Suprapubic skin (tissue), 4 donors: ENCODE data around the gene ACD. TPM values are rescaled to one million over a fixed set of nuclear protein-coding genes. Genes with fewer than 3 reads are reported as not detected.

Experiments used
- DNase-seq, 2 donors: peaks; one replicate each; pipeline ENCODE4 v3.0.0-alpha.2; 2019; ENCODE audit warnings: low spot score in 2 of 2
- H3K27ac ChIP-seq: fragments of 200-600 bp; sonication (generic); one replicate; pipeline ENCODE4 v1.5.1; 2019
- H3K27me3 ChIP-seq: fragments of 200-600 bp; sonication (generic); one replicate; pipeline ENCODE4 v1.5.1; 2019
- H3K36me3 ChIP-seq: fragments of 200-600 bp; sonication (generic); one replicate; pipeline ENCODE4 v1.5.1; 2019
- H3K4me1 ChIP-seq: fragments of 200-600 bp; sonication (generic); one replicate; pipeline ENCODE4 v1.5.1; 2019
- H3K4me3 ChIP-seq: fragments of 200-600 bp; sonication (generic); one replicate; pipeline ENCODE4 v1.5.1; 2019; ENCODE audit warnings: mild to moderate bottlenecking
- H3K9me3 ChIP-seq: fragments of 200-600 bp; sonication (generic); one replicate; pipeline ENCODE4 v1.5.1; 2019
- EP300 ChIP-seq: sonication (generic); formaldehyde crosslinking; IDR thresholded peaks from one replicate; pipeline ENCODE4 v1.6.1; 2017; ENCODE audit warnings: antibody characterized with exemption
- POLR2A ChIP-seq, 2 donors: fragments of 450-650 bp; IDR thresholded peaks; one replicate each; pipeline ENCODE4 v1.6.1; 2017; ENCODE audit warnings: antibody characterized with exemption in 2 of 2, mild to moderate bottlenecking in 2 of 2, moderate library complexity in 2 of 2
- POLR2AphosphoS5 ChIP-seq, 3 donors: sonication (generic); formaldehyde crosslinking; IDR thresholded peaks; one replicate each; pipeline ENCODE4 v1.6.1; 2017; ENCODE audit warnings: antibody characterized with exemption in 3 of 3
- WGBS: methylation state at CpG from one replicate; pipeline ENCODE4 v1.1.5; 2018; 5-methylcytosine and 5-hydroxymethylcytosine counted together
- total RNA-seq, 4 donors: library from RNA; depleted of rRNA; stranded (reverse); fragments of >200 nt; gene quantifications; one replicate each; pipeline ENCODE4 v1.1.0, GENCODE V29; 2016
- TF ChIP-seq, protein P1 (sequence below), 2 donors: fragments of 200-600 bp in 1 of 2; fragments of 450-650 bp in 1 of 2; sonication (generic) in 1 of 2; IDR thresholded peaks; one replicate each; pipeline ENCODE4 v1.5.1; 2016 to 2019; ENCODE audit warnings: antibody characterized with exemption in 2 of 2, mild to moderate bottlenecking in 1 of 2, moderate library complexity in 1 of 2

Gene ACD
- total RNA-seq, 4 donors from 2014 or later = 17.6 to 33.9 (median 22.3) TPM

GRCh38 chr16:67663877-67664222 is 3.8 kb upstream of the ACD start:
- TF ChIP-seq EP300 (no peak), POLR2A (IDR thresholded peaks at IDR 0.05) (no peak), POLR2AphosphoS5 (IDR thresholded peaks at IDR 0.05) (no peak)
- TF ChIP-seq, protein P1, sequence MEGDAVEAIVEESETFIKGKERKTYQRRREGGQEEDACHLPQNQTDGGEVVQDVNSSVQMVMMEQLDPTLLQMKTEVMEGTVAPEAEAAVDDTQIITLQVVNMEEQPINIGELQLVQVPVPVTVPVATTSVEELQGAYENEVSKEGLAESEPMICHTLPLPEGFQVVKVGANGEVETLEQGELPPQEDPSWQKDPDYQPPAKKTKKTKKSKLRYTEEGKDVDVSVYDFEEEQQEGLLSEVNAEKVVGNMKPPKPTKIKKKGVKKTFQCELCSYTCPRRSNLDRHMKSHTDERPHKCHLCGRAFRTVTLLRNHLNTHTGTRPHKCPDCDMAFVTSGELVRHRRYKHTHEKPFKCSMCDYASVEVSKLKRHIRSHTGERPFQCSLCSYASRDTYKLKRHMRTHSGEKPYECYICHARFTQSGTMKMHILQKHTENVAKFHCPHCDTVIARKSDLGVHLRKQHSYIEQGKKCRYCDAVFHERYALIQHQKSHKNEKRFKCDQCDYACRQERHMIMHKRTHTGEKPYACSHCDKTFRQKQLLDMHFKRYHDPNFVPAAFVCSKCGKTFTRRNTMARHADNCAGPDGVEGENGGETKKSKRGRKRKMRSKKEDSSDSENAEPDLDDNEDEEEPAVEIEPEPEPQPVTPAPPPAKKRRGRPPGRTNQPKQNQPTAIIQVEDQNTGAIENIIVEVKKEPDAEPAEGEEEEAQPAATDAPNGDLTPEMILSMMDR (IDR thresholded peaks at IDR 0.05) = no peak
- H3K4me1 ChIP-seq = peaks cover 54% of the 10 kb centered on the region
- H3K27ac ChIP-seq = no peak overlapping the region
- DNase-seq = no peak
- H3K9me3 ChIP-seq = no peaks in the 10 kb centered on the region
- 88% methylated on average over 4 of the region's 6 CpGs for WGBS
- peaks cover 14% of the 10 kb centered on the region for H3K36me3 ChIP-seq
- no peaks in the 10 kb centered on the region for H3K27me3 ChIP-seq
- H3K4me3 ChIP-seq = no peak overlapping the region

- no peak overlapping the region for H3K27ac ChIP-seq
- no peaks in the 10 kb centered on the region for H3K27me3 ChIP-seq
- peak in 1 of 2 donors; percentile 65 for DNase-seq
- H3K4me1 ChIP-seq = peaks cover 56% of the 10 kb centered on the region
- H3K36me3 ChIP-seq = peaks cover 15% of the 10 kb centered on the region
- 92% methylated on average over 5 of the region's 25 CpGs for WGBS
- no peak for TF ChIP-seq POLR2A (IDR thresholded peaks at IDR 0.05)
- TF ChIP-seq, protein P1 (IDR thresholded peaks at IDR 0.05) = no peak
- no peak for TF ChIP-seq EP300
- no peak for TF ChIP-seq POLR2AphosphoS5 (IDR thresholded peaks at IDR 0.05)
- no peak overlapping the region for H3K4me3 ChIP-seq
- no peaks in the 10 kb centered on the region for H3K9me3 ChIP-seq
These were observed 3.3 kb upstream of the ACD start for GRCh38 chr16:67663151-67663876.

DNA sequence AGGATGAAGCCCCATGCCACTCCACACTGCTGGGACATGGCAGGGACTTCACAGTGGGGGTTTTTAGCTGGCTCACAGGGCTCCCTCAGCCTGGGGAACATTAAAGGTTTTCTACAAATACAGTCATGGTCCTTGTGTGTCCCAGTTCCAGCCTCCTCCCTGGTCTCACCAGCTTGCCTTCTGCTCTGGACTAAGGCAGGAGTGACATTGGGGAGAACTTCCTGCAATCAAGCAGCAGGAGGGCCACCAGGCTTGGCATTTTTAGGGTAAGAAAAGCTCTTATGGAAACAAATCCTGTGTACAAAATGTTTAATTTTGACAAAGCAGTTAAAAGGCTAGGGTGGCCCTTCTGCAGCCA is 2.6 kb upstream of the ACD start:
- no peak for TF ChIP-seq POLR2A (IDR thresholded peaks at IDR 0.05)
- TF ChIP-seq, protein P1 (IDR thresholded peaks at IDR 0.05) = no peak
- TF ChIP-seq EP300 = no peak
- no peak for TF ChIP-seq POLR2AphosphoS5 (IDR thresholded peaks at IDR 0.05)
- peaks cover 49% of the 10 kb centered on the region for H3K4me1 ChIP-seq

GRCh38 chr16:67661886-67662652 is 2.0 kb upstream of the ACD start:
- TF ChIP-seq POLR2AphosphoS5 (IDR thresholded peaks at IDR 0.05) (no peak), POLR2A (IDR thresholded peaks at IDR 0.05) (no peak), EP300 (no peak)
- TF ChIP-seq, protein P1 (IDR thresholded peaks at IDR 0.05) = no peak
- WGBS = 90% methylated on average over 11 of the region's 34 CpGs
- DNase-seq = peak in 1 of 2 donors; percentile 66
- H3K4me3 ChIP-seq = no peak overlapping the region
- H3K9me3 ChIP-seq = no peaks in the 10 kb centered on the region
- peaks cover 43% of the 10 kb centered on the region for H3K4me1 ChIP-seq
- no peak overlapping the region for H3K27ac ChIP-seq
- H3K27me3 ChIP-seq = no peaks in the 10 kb centered on the region
- H3K36me3 ChIP-seq = peaks cover 27% of the 10 kb centered on the region

More for the DNA sequence above, 2.6 kb upstream of the ACD start:
- no peak for DNase-seq
- no peak overlapping the region for H3K27ac ChIP-seq
- H3K9me3 ChIP-seq = no peaks in the 10 kb centered on the region
- H3K36me3 ChIP-seq = peaks cover 22% of the 10 kb centered on the region
- H3K27me3 ChIP-seq = no peaks in the 10 kb centered on the region
- no peak overlapping the region for H3K4me3 ChIP-seq

DNA sequence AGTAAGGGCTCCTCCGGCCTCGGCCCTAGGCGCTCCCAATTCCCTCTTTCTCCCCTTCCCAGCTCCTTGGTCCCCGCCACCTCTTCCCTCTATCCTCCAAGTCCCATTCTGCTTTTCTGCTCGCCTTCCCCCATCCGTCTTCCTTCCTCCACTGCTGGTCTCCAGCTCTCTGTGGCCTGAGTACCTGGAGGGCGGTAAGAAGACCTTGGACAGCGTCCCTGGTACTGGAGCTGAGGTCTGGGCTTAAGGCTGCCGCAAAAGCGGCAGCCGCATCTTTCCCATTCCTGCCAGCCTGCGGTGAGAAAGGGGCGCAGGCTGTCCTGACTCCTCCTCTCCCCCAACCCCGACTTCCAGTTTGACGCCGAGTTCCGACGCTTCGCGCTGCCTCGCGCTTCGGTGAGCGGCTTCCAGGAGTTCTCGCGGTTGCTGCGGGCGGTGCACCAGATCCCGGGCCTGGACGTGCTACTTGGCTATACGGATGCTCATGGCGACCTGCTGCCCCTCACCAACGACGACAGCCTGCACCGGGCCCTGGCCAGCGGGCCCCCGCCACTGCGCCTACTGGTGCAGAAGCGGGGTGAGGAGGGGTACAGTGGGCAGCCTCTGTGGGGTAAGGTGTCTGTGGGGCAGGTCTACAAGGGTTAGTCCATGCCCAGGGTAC is 1.2 kb upstream of the ACD start:
- Histone ChIP-seq H3K4me3 (peak overlapping the region; percentile 76), H3K4me1 (peaks cover 35% of the 10 kb centered on the region), H3K27me3 (no peaks in the 10 kb centered on the region), H3K27ac (peak overlapping the region; percentile 90), H3K36me3 (peaks cover 31% of the 10 kb centered on the region), H3K9me3 (no peaks in the 10 kb centered on the region)
- WGBS = 14% methylated on average over 18 of the region's 39 CpGs
- no peak for TF ChIP-seq POLR2A (IDR thresholded peaks at IDR 0.05)
- no peak for TF ChIP-seq EP300
- TF ChIP-seq, protein P1 (IDR thresholded peaks at IDR 0.05) = no peak
- no peak for TF ChIP-seq POLR2AphosphoS5 (IDR thresholded peaks at IDR 0.05)
- peak in 1 of 2 donors; percentile 73 for DNase-seq
